NB4 (cell line): ENCODE measurements around the gene KDSR.

ENCODE experiments used
- CTCF ChIP-seq: IDR thresholded peaks from one replicate; pipeline ENCODE4 v1.5.1; 2012; ENCODE audit warnings: low read depth, low read length
- MAX ChIP-seq: IDR thresholded peaks from 2 replicates; pipeline ENCODE4 v1.6.1; 2011; ENCODE audit warnings: low read depth, low read length
- MYC ChIP-seq: IDR thresholded peaks from 2 replicates; pipeline ENCODE4 v1.6.1; 2011; ENCODE audit warnings: low read depth, low read length
- POLR2A ChIP-seq: IDR thresholded peaks from 2 replicates; pipeline ENCODE4 v1.6.1; 2011; ENCODE audit warnings: mild to moderate bottlenecking; ENCODE audit not compliant: insufficient read length; ENCODE audit errors: extremely low read depth

- TF ChIP-seq POLR2A (no peak), CTCF (no peak), MAX (no peak), MYC (no peak)
Measured at GRCh38 chr18:63313396-63313917, 53.5 kb downstream of the KDSR start.
